ENCODE measurements around the gene MEIKIN. TPM values are rescaled to one million over a fixed set of nuclear protein-coding genes. Genes with fewer than 3 reads are reported as not detected.

MEIKIN gene
- total RNA-seq, 2 experiments from 2014 or later: not detected

GRCh38 chr5:131974956-131975726 is 29.7 kb upstream of the MEIKIN start:
- ChIA-PET POLR2A (no interaction called here), CTCF (no interaction called here)

- ChIA-PET CTCF (no interaction called here), POLR2A (no interaction called here)
Observed at GRCh38 chr5:131974622-131974955, 29.1 kb upstream of the MEIKIN start.

- ChIA-PET POLR2A (no interaction called here), CTCF (interaction anchor here (0.5 kb wide), 1 partner anchor 61 kb away, joined by 3 read pairs; no protein-coding TSS in a partner anchor)
Observed at GRCh38 chr5:131974016-131974415, 28.6 kb upstream of the MEIKIN start.

- POLR2A ChIA-PET: no interaction called here
- CTCF ChIA-PET: no interaction called here
Observed at GRCh38 chr5:131973089-131973712, 27.7 kb upstream of the MEIKIN start.

GRCh38 chr5:131968396-131968954 is 23.0 kb upstream of the MEIKIN start:
- CTCF ChIA-PET: no interaction called here
- POLR2A ChIA-PET: interaction anchor here (0.7 kb wide), 1 partner anchor 115 kb away, joined by 3 read pairs; no protein-coding TSS in a partner anchor

- ChIA-PET CTCF (no interaction called here), POLR2A (no interaction called here)
Observed at GRCh38 chr5:131966551-131966950, 21.1 kb upstream of the MEIKIN start.

GRCh38 chr5:131965826-131966415 is 20.5 kb upstream of the MEIKIN start:
- POLR2A ChIA-PET: no interaction called here
- CTCF ChIA-PET: interaction anchor here (1.0 kb wide), 1 partner anchor 42 kb away, joined by 3 read pairs; no protein-coding TSS in a partner anchor

- CTCF ChIA-PET: no interaction called here
- POLR2A ChIA-PET: interaction anchor here (0.9 kb wide), 1 partner anchor 60 kb away, joined by 4 read pairs; no protein-coding TSS in a partner anchor
Observed at GRCh38 chr5:131959906-131960305, 14.4 kb upstream of the MEIKIN start.

GRCh38 chr5:131959136-131959535 is 13.7 kb upstream of the MEIKIN start:
- ChIA-PET CTCF (no interaction called here), POLR2A (interaction anchor here (0.8 kb wide), 1 partner anchor 111 kb away, joined by 3 read pairs; no protein-coding TSS in a partner anchor)

GRCh38 chr5:131957721-131958441 is 12.4 kb upstream of the MEIKIN start:
- POLR2A ChIA-PET: no interaction called here
- CTCF ChIA-PET: no interaction called here

GRCh38 chr5:131953969-131954368 is 8.5 kb upstream of the MEIKIN start:
- ChIA-PET POLR2A (no interaction called here), CTCF (no interaction called here)

GRCh38 chr5:131952301-131952857 is 6.9 kb upstream of the MEIKIN start:
- ChIA-PET CTCF (no interaction called here), POLR2A (no interaction called here)

GRCh38 chr5:131950706-131951105 is 5.2 kb upstream of the MEIKIN start:
- POLR2A ChIA-PET: no interaction called here
- CTCF ChIA-PET: no interaction called here

GRCh38 chr5:131947445-131947844 is 2.0 kb upstream of the MEIKIN start:
- ChIA-PET POLR2A (no interaction called here), CTCF (no interaction called here)

GRCh38 chr5:131944702-131945550 is 537 bp downstream of the MEIKIN start:
- POLR2A ChIA-PET: no interaction called here

GRCh38 chr5:131943916-131944315 is 1.5 kb downstream of the MEIKIN start:
- POLR2A ChIA-PET: no interaction called here
- CTCF ChIA-PET: no interaction called here

More at GRCh38 chr5:131944702-131945550, 537 bp downstream of the MEIKIN start:
- CTCF ChIA-PET: no interaction called here

- CTCF ChIA-PET: no interaction called here
- POLR2A ChIA-PET: no interaction called here
Observed at GRCh38 chr5:131942016-131942415, 3.4 kb downstream of the MEIKIN start.

GRCh38 chr5:131939690-131940345 is 5.6 kb downstream of the MEIKIN start:
- ChIA-PET CTCF (no interaction called here), POLR2A (no interaction called here)

GRCh38 chr5:131932235-131932634 is 13.2 kb downstream of the MEIKIN start:
- POLR2A ChIA-PET: no interaction called here
- CTCF ChIA-PET: no interaction called here

Measured in activated CD8-positive, alpha-beta memory T cell treated with anti-CD3 and anti-CD28 coated beads for 36 hours (primary cell).